Measurements from ENCODE around the gene C10orf71.

The C10orf71 gene, protein sequence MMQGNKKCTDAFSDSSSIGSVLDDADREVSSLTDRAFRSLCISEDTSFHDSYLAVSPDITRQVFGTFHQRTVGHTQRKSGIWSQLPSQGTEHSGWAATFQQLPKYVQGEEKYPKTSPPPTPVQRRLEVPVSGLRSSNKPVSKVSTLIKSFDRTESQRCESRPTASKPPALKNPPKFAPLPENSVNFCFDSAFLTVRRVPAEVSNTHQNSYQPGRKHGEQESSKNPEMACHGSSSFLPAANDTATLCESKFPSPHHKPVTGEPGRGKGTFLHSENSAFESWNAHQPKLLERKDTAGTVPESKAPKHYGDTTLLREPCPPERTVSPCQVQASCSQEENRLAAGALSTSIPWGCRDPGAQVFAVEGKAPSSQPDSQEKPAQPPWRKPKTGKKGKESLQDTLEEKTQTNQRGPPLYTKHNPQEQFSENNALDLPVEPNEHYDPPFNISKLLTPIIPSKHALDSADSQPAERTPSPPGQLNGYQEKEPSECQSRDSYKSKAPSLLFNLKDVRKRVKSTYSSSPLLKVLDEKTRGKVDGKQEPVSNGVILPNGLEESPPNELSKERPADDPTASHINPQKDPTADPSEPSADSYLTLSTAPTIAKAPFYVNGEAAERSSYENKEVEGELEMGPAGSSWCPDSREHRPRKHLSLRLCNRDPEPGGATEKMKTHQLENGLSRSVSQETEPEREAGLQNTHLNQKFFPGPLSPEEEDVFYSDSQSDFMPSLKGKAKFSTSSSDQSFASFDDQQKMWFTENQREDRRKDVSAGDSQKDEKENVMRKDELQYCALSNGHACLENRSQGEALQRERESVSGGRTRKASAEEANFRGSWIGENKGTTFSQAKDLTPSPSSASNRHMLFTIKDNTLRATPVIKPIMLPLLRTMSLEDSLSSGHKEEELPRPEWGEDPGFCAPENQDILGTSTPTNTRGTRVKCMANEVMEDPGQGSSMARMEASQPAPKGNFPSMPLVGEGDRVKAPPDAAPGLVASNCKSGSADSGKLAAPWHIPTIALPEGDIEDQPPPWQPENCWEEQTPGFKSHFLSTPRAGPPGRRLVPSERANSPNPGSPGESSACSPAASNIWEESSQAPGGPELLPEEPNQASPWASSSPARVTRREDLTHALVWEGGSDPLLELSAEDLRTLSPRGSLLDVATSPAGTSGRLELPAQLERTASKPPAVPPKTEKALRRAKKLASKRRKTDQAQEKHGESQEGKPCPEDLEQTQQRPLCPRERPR (N-terminal part only)

DNA sequence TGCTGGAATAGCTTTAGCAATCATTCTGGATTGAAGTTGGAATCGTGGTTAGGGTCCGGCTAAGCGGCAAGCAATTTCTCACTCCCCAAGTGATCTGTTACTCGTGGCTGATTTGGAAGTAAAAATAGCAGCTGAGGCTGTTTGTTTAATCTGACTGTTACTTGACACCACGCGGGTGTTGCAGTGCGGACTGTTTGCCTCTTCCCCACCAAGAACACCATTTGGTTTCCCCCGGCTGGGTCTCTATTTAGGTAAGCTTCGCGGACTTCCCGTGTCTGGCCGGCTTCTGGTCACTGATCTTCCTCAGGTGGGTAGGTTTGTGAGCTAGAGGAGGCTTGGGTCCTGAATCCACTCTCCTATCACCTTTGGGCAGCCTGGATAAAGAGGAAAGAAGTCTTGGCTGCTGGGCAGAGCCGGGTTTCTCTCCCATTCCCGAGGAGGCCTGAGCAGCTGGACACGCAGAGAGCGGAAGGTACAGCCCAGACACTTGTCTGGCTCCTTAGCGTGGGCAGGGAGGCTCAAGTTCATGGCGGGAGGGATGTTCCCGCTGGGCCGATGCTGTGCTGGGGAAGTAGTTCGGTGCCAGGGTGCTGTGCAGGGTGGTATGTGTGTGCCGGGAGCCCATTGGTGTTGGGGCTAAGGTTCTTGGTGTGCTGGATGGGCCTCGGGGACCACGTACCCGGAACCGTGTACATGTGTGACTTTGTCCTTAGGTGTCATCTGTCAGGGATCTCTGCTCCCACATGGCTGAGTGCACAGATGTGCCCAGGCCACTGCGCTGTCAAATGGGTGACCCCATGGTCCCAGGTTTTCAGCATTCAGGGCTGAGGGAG, at the start of gene C10orf71:
TSS of gene C10orf71 (plus strand) at position 188 of the 833 bp plus-strand sequence. CDS start 23,376 bp downstream, outside the sequence.
- no peak for DNase-seq (ENCODE audit: low spot score)

DNA sequence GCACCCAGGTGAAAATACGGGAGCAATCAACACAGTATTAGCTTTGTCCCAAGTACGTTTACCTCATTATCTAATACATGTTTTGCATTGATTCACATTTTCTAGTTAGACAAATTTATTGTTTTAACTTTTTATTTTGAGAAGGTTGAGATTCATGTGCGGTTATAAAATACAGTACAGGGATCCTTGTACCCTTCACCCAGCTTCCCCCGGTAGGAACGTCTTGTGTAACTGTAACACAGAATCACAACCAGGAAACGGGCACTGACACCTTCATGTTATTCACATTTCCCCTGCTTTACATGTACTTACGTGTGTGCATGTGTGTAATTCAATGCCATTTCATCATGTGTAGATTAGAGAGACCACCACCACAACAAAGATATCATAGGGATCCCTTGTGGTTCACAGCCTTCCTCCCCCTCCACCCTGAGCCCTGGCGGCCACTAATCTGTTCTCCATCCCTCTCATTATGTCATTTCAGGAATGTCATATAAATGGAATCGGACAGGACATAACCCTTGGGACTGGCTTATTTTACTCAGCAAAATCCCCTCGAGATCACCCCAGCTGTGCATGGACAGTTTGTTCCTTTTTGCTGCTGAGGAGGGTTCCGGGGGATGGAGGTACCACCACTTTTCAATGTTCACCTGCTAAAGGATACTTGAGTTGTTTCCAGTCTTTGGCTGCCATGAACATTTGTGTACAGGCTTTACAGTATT, 46.5 kb upstream of the C10orf71 start:
- DNase-seq (ENCODE audit: low spot score) = no peak

DNA sequence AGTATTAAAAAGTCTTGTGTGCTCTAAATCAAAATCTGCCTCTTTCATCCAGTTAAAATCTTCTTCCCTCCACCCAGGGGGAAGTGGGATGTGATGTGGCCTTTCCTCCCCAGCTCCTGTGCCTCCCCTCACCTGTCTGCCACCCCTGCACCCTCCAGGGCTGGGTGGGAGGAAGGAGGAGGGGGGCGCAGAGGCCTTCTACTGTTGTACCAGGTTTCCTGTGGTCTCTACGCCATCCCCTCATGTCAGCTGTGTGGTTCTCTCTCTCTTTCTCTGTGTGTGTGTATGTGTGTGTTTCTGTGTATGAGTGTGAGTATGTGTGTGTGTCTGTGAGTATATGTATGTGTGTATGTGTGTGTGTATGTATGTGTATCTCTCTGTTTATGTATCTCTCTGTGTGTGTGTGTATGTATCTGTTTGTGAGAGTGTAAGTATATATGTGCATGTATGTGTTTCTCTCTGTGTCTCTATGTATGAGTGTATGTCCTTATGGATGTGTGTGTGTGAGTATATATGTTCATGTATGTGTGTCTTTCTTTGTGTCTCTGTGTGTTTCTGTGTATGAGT, 45.5 kb upstream of the C10orf71 start:
- DNase-seq (ENCODE audit: low spot score) = no peak

DNA sequence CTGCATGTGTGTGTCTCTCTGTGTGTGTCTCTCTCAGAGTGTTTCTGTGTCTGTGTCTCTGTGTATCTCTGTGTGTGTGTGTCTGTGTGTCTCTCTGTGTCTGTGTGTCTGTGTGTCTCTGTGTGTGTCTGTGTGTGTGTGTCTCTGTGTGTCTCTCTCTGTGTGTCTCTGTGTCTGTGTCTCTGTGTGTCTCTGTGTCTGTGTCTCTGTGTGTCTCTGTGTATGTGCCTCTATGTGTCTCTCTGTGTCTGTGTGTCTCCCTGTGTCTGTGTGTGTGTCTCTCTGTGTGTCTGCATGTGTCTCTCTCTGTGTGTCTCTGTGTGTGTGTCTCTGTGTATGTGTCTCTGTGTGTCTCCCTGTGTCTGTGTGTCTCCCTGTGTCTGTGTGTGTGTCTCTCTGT, 44.8 kb upstream of the C10orf71 start:
- DNase-seq (ENCODE audit: low spot score) = no peak

DNA sequence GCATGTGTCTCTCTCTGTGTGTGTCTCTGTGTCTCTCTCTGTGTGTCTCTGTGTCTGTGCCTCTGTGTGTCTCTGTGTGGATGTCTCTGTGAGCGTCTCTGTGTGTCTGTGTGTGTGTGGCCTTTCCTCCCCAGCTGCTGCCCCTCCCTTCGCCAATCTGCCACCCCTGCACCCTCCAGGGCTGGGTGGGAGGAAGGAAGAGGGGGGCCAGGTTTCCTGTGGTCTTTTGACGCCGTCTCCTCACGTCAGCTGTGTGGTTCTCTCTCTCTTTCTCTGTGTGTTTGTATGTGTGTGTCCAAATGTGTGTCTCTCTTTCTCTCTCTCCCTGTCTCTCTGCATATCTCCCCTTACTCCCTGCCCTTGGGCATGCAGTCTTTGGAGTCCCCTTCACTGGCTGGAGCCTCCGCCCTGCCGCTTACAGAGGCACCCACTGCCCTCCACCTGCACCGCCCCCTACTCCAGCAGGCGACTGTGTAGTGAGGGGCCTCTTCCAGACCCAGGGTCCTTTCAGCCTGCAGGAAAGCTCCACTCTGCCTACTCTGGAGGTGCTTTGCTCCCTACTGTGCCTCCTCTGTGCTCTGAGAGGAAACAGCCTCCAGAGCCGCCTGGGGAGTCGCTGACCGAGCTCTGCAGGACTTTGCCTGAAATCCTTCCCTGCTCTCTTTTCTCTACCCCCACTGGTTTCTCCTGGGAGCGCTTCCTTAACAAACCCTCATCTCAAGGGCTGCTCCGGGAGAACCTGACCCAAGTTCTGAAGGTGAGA, 44.2 kb upstream of the C10orf71 start:
- DNase-seq (ENCODE audit: low spot score) = no peak

DNA sequence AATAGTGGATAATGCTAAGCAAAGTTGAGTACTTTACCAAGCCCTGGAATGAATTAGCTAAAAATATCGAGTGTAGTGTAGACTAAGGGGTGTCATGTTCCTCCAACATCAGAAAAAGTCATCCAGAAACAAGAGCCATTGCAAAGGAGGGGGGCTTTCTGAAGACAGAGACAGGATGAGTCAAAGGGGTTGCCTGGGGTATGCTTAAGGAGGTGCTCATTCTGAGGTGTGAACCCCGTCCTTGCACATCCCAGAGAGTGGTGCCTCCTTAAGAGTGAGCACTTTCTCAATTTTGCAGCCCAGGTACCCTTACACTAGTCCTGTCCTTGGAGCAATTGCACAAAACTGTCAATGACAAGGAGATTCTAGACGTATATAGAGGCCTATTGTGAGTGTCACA, 43.1 kb upstream of the C10orf71 start:
- no peak for DNase-seq (ENCODE audit: low spot score)

DNA sequence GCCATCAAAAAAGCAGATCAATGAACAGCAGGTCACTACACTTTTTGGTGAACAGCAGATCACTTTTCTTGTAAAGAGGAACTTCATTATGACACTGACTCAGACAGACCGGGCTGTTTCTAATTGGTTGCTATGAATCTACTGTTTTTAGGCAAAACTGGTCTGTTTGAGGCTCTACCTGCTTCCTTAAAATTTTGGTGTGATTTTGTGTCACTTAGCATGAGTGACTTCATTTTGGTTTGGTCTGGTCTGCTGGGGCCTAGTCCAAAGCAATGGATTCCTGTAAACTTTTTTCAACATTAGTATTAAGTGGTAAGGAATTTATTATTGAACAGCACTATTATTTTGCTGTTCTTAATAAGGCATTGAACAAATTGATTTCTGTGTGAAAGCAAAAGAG, 41.8 kb upstream of the C10orf71 start:
- no peak for DNase-seq (ENCODE audit: low spot score)

DNA sequence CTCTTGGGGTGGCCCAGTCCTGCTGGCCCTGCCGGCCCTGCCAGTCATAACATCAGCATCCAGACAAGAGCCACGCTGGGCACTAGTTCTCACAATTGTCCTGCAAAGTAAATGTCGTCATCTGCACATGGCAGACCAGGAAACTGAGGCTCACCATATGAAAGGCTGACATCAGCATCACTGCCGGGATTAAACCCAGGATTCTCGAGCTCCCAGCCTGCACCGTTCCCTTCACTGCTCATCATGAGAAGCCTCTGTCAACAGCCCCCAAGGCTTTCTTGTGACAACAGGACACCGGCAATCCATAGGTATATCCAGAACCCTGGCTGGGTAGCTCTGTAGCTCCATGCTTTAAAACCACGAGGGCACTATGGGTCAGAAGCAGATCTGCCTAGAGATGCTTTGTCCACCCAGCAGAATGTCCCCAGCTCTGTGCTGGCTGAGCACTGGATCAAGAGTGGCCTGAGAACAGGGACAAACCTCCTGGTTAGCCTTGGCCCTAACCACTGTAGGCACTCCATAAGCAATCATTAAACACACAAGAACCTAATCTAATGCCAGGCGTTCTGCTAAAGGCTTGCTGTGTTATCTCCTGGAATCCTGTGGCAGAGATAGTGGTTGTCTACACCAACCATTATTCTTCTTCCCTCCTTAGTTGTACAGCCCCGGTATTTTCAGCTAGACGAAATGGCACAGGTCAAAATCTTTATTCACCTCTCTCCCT, 41.2 kb upstream of the C10orf71 start:
- DNase-seq (ENCODE audit: low spot score) = no peak

DNA sequence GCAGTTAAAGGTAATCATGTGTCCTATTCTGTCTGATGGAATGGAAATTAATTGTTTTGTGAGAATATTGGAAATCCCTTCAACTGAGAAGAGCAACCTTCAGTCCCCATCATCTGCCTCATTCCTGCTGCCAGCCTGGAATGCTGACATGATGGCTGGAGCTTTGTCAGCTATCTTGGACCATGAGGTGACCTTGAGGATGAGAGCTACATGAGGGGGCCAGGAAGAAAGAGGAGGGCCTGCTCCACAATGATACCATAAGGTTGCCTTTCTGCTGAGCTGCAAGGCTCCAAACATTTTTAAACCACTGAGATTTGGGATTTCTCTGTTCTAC, 40.7 kb upstream of the C10orf71 start:
- no peak for DNase-seq (ENCODE audit: low spot score)

DNA sequence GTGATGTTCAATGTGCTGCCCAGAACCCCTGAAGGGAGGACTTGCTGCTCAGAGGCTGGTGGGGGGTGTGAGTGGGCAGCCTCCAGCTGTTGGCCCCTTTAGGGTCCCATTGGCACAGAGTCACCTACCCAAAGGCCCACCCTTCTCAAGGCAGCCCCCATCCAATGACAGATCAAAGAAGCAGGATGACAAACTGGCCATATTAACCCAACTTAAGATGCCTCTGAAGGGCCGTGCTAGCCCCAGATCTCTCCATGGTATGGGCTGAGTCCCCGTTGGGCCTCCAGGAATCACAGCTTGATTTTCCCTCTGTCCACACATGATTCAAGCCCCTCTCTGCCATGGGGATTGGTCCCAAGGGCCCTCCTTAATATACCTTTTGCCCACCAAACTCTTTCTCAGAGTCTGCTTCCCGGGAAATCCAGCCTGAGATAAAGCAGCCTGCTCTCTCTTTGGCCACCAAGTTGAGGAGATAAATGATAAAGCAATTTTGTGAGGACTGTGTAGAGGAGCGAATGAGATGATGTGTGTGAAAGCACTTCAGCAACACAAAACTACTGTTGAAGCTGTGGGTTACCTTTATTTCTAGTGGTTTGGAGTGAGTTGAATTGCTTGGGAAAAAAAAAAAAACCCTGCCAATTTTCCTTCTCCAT, 38.2 kb upstream of the C10orf71 start:
- DNase-seq (ENCODE audit: low spot score) = no peak

DNA sequence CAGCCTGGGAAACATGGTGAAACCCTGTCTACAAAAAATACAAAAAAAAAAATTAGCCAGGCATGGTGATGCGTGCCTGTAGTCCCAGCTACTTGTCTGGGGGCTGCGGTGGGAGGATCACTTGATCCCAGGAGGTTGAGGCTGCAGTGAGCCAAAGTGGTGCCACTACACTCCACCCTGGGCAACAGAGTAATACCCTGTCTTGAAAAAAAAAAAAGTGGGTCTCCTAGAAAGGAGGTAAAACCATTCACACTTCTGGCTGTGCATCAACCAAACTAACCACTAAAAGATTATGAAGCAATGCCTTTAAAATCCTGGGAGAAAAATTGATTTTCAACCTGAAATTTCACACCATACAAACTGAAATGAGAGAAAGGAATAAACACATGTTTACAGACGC, 35.4 kb upstream of the C10orf71 start:
- DNase-seq (ENCODE audit: low spot score) = no peak

DNA sequence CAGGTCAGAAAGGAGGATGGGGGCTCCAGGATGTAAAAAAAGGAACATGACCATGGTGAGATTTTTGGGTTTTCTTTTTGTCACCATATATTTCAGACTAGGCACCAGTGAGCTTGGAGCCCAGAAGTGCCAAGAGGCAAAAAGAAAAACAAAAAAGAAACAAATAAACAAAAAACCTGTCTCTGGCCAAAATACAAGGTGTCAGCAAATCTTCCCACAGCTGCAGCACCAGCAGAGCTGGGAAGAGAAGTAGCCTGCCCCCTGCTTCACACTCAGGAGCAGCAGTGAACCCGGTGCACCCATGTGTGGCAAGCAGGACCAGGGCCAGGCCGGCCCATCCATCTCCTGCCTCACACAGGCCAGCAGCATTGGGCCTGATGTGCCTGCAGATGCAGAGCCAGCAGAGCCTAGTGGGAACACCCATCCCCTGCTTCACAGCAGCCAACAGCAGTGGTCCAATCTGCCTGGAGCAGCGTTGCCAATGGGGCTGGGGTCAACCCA, 34.7 kb upstream of the C10orf71 start:
- DNase-seq (ENCODE audit: low spot score) = no peak

DNA sequence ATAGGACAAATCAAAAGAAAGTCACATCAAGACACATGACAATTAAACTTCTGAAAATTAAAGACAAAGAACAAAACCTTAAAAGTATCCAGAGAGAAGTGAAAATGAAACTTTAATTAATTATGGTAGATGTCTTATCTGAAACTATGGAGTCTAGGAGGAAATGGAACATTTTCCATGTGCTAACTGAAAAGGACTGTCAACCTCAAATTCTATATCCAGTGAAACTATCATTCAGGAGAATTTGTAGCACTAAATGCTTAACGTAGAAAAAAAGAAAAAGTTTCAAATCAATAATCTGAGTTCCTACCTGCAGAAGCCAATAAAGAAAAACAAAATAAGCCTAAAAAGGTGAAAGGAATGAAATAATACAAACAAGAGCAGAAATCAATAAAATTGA, 33.1 kb upstream of the C10orf71 start:
- DNase-seq (ENCODE audit: low spot score) = no peak

DNA sequence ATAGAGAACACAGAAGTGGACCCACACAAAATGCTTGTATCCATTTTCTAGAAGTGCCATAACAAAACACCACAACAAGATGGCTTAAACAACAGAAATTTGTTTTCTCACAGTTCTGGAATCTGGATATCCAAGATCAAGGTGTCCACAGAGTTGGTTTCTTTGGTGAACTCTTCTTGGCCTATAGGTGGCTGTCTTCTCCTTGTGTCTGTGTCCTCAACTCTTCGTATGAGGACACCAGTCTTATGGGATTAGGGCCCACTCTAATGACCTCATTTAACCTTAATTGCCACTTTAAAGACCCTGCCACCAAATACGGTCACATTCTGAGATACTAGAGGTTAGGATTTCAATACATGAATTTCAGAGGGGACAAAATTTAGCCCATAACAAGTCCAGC, 30.8 kb upstream of the C10orf71 start:
- no peak for DNase-seq (ENCODE audit: low spot score)

DNA sequence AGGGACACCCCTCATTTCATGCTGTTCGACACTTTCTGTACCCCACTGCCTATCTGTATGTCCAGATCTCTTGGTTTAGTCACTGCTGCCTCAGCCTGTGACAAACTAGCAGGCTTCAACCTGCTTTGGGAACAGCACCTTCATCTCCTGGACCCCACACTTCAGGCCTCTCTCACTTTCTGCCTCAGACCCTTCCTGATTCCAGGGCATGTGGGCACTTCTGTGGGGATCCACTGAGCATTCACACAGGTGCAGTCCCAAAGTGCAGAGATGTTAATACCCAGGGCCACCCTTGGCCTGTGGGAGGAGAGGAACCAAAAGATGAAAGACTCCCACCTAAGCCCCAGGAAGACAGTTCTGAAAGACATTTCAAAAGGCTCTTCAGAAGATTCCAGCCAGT, 29.4 kb upstream of the C10orf71 start:
- DNase-seq (ENCODE audit: low spot score) = no peak

DNA sequence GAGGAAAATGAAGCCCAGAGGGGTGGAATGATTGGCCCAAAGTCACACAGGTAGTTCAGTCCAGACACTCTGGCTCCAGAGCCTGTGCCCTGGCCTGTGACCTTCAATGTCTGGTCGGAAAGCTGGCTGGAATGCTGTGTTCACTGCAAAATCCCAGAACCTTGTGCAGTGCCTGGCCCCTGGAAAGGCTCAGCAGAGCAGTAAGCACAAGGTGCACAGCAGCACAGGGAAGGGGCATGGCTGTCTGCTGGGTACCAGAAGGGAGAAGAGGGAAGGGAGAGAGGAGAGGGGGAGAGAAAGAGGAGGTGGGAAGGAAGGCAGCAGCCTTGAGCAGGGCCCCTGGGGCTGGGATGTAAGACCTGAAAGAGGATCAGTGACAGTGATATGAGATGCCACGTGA, 28.4 kb upstream of the C10orf71 start:
- DNase-seq (ENCODE audit: low spot score) = no peak

DNA sequence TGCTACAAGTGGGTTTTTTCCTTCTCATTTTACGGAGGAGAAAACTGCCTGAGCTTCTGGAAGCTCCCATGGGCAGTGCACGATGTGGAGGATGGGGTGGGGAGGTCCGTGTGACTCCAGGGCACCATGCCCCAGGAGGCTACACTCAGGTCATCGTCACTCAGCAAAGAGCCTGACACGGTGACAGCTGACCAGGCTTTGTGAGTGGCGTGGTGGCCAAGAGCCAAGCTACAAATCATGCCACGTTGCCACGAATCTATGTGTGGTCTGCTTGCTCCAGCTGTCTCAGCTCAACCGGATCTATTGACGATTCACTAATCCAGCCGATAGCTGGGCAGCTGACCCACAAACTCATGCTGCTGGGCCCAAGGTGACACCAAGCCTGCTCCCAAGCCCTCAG, 27.6 kb upstream of the C10orf71 start:
- no peak for DNase-seq (ENCODE audit: low spot score)

DNA sequence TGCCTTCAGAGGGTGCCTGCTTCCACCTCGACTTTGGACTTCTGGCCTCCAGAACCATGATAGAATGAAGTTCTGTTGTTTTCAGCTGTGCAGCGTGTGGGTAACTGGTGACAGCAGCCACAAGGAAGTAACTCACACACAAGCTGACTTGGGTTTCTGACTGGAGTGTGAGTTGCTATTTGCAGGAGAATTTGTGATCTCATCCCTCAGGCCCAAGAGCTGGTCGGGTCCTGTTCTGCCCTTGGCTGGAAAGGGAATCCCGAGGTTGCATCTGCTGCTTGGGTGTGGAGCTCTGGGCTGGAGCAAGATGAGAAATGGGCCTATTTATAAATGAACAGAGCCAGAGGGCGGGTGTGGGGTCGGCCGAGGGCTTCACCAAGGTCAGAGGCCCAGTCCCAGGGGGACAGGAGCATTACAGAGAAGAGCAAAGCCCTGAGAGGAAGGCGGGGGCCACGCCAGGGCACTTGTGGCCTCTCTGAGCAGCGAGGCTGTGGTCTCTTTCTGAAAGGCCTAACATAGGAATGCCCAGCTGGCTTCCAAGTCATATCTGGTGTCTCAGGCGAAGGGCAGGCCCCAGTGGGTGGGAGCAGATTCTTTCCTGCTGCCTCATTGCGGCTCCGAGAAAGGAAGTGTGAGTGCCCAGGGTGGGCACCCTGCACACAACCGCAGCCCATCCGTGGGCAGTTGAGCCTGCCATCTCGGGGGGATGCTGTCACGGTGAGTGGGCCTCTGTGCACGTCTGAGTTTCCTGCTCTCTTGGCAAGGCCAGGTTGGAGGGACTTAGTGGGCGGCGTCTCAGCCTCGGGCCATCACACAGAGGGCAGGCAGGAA, 26.5 kb upstream of the C10orf71 start:
- DNase-seq (ENCODE audit: low spot score) = no peak
